ENCODE results near the gene GRIP1.

GRIP1 gene

GRCh38 chr12:66379616-66380015, 299.3 kb downstream of the GRIP1 start:
- no peak for DNase-seq

GRCh38 chr12:66375560-66375959, 303.3 kb downstream of the GRIP1 start:
- DNase-seq = no peak

GRCh38 chr12:66371982-66372381, 306.9 kb downstream of the GRIP1 start:
- DNase-seq = no peak

- DNase-seq = no peak
Observed at GRCh38 chr12:66367015-66367667, 311.7 kb downstream of the GRIP1 start.

- DNase-seq = no peak
Observed at GRCh38 chr12:66365718-66366490, 313.0 kb downstream of the GRIP1 start.

- no peak for DNase-seq
Observed at GRCh38 chr12:66361703-66362102, 317.2 kb downstream of the GRIP1 start.

- no peak for DNase-seq
Observed at GRCh38 chr12:66359300-66359699, 319.6 kb downstream of the GRIP1 start.

- no peak for DNase-seq
Observed at GRCh38 chr12:66354291-66354690, 324.6 kb downstream of the GRIP1 start.

- no peak for DNase-seq
Observed at GRCh38 chr12:66352899-66353298, 326.0 kb downstream of the GRIP1 start.

GRCh38 chr12:66352197-66352596, 326.7 kb downstream of the GRIP1 start:
- DNase-seq = peak; percentile 31

- no peak for DNase-seq
Observed at GRCh38 chr12:66351301-66351700, 327.6 kb downstream of the GRIP1 start.

GRCh38 chr12:66345956-66346355, 332.9 kb downstream of the GRIP1 start:
- no peak for DNase-seq

- DNase-seq = no peak
Observed at GRCh38 chr12:66345212-66345611, 333.7 kb downstream of the GRIP1 start.

GRCh38 chr12:66341126-66341525, 337.8 kb downstream of the GRIP1 start:
- no peak for DNase-seq

GRCh38 chr12:66340131-66340530, 338.7 kb downstream of the GRIP1 start:
- DNase-seq = peak; percentile 3

GRCh38 chr12:66337381-66338010, 341.4 kb downstream of the GRIP1 start:
- DNase-seq = no peak

GRCh38 chr12:66335746-66336145, 343.1 kb downstream of the GRIP1 start:
- DNase-seq = no peak

- no peak for DNase-seq
Observed at GRCh38 chr12:66331814-66332213, 347.1 kb downstream of the GRIP1 start.

GRCh38 chr12:66331016-66331415, 347.9 kb downstream of the GRIP1 start:
- DNase-seq = no peak

GRCh38 chr12:66329941-66330340, 348.9 kb downstream of the GRIP1 start:
- DNase-seq = peak; percentile 22

GRCh38 chr12:66323017-66323416, 355.9 kb downstream of the GRIP1 start:
- DNase-seq = no peak

GRCh38 chr12:66321435-66321834, 357.4 kb downstream of the GRIP1 start:
- DNase-seq = no peak

- no peak for DNase-seq
Observed at GRCh38 chr12:66320996-66321395, 357.9 kb downstream of the GRIP1 start.
